Liver (tissue), 3 donors: ENCODE results near the gene CPSF3.

Source experiments
- FOXA1 ChIP-seq: IDR thresholded peaks from 2 replicates; pipeline ENCODE4 v1.6.1; 2016; ENCODE audit warnings: antibody characterized with exemption
- GABPA ChIP-seq, 2 donors: IDR thresholded peaks in 1 of 2; conservative IDR thresholded peaks in 1 of 2; 2 replicates each; pipeline ENCODE4 v1.6.1; 2016; ENCODE audit warnings: antibody characterized with exemption in 2 of 2, mild to moderate bottlenecking in 1 of 2, moderate library complexity in 1 of 2
- RAD21 ChIP-seq, 2 donors: IDR thresholded peaks; 2 replicates each; pipeline ENCODE4 v1.6.1; 2016; ENCODE audit warnings: antibody characterized with exemption in 2 of 2, mild to moderate bottlenecking in 2 of 2
- REST ChIP-seq: IDR thresholded peaks from 2 replicates; pipeline ENCODE4 v1.6.1; 2016; ENCODE audit warnings: antibody characterized with exemption, mild to moderate bottlenecking
- SP1 ChIP-seq: IDR thresholded peaks from 2 replicates; pipeline ENCODE4 v1.6.1; 2018; ENCODE audit warnings: antibody characterized with exemption, mild to moderate bottlenecking
- TF ChIP-seq, protein P1 (sequence below): fragments of 150-350 bp; IDR thresholded peaks from 2 replicates; pipeline ENCODE4 v1.5.1; 2017; ENCODE audit warnings: improper control_type of control experiment, low read depth, low read length; ENCODE audit not compliant: missing input control
- TF ChIP-seq, protein P2 (sequence below): IDR thresholded peaks from 2 replicates; pipeline ENCODE4 v1.6.1; 2016; ENCODE audit warnings: antibody characterized with exemption
- donor health status: healthy.
- donor health status: healthy.

GRCh38 chr2:9462886-9463697, 39.6 kb downstream of the CPSF3 start:
- TF ChIP-seq SP1, result no peak
- TF ChIP-seq, protein P1, sequence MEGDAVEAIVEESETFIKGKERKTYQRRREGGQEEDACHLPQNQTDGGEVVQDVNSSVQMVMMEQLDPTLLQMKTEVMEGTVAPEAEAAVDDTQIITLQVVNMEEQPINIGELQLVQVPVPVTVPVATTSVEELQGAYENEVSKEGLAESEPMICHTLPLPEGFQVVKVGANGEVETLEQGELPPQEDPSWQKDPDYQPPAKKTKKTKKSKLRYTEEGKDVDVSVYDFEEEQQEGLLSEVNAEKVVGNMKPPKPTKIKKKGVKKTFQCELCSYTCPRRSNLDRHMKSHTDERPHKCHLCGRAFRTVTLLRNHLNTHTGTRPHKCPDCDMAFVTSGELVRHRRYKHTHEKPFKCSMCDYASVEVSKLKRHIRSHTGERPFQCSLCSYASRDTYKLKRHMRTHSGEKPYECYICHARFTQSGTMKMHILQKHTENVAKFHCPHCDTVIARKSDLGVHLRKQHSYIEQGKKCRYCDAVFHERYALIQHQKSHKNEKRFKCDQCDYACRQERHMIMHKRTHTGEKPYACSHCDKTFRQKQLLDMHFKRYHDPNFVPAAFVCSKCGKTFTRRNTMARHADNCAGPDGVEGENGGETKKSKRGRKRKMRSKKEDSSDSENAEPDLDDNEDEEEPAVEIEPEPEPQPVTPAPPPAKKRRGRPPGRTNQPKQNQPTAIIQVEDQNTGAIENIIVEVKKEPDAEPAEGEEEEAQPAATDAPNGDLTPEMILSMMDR, result no peak
- TF ChIP-seq REST, result no peak
- TF ChIP-seq, protein P2, sequence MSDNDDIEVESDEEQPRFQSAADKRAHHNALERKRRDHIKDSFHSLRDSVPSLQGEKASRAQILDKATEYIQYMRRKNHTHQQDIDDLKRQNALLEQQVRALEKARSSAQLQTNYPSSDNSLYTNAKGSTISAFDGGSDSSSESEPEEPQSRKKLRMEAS, result no peak
- TF ChIP-seq GABPA (IDR thresholded peaks at IDR 0.05 in 1 of 2, conservative IDR thresholded peaks at IDR 0.05 in 1 of 2), result no peak
- TF ChIP-seq RAD21 (IDR thresholded peaks at IDR 0.05), result no peak
- TF ChIP-seq FOXA1, result no peak
